ENCODE results near the gene ACTR10. TPM values are rescaled to one million over a fixed set of nuclear protein-coding genes. Genes with fewer than 3 reads are reported as not detected.

The ACTR10 gene
- total and polyA plus RNA-seq, 9 of the 15 experiments (the other 6 are each of a cell fraction or from before 2014, with no cell fraction given): 22.0 to 66.1 (median 34.1) TPM

DNA sequence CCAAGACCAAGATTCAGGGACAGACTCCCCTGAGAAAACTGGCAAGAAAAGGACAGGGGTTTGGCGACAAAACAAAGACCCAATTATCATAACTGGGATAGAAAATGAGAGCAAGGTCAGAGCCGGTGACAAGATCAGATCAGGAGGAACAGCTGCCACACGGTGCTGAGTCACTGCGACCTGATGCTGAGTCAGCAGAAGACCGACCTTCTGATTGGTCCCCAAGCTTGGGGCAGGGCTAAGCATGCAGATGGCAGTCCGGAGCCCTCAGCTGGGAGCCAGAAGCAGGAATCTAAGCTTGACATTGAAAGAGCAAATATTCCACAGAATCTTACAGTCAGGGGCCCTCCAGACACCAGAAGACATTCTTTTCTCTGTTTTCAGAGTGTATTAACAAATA, 28.9 kb upstream of the ACTR10 start (continued):
- TF ChIP-seq TOE1 (IDR thresholded peaks at IDR 0.05; ENCODE audit: borderline replicate concordance) (no peak), TOE1 (CRISPR knock-in tag; IDR thresholded peaks at IDR 0.05; ENCODE audit: borderline replicate concordance, low read depth) (no peak), SMARCC2 (IDR thresholded peaks at IDR 0.05; ENCODE audit: low read depth) (0 out of 2 replicates have a peak, but pooled peaks have one; percentile 60), MTA2 (IDR thresholded peaks at IDR 0.05; ENCODE audit: low read depth) (0 out of 2 replicates have a peak, but pooled peaks have one; percentile 17), CXXC5 (CRISPR knock-in tag; IDR thresholded peaks at IDR 0.05) (peak; percentile 42; the same call in 1 of the 2 replicates), SIN3A (IDR thresholded peaks at IDR 0.05; ENCODE audit: borderline replicate concordance in 2 of 2, control insufficient read depth in 1 of 2, low read depth in 2 of 2, low read length in 2 of 2) (0 out of 4 replicates have a peak, but pooled peaks of 1 of the 2 experiments have one; percentile 77), KDM4B (IDR thresholded peaks at IDR 0.05; ENCODE audit: borderline replicate concordance in 2 of 2, low read depth in 1 of 2) (no peak), FIP1L1 (IDR thresholded peaks at IDR 0.05; ENCODE audit: low read depth, low read length, poor library complexity, severe bottlenecking) (no peak), SETDB1 (IDR thresholded peaks at IDR 0.05; ENCODE audit: low read length) (no peak), MBD2 (IDR thresholded peaks at IDR 0.05; ENCODE audit: borderline replicate concordance, low read depth) (peak; percentile 13; the same call in 1 of the 2 replicates), YY1 (IDR thresholded peaks at IDR 0.05; ENCODE audit: borderline replicate concordance in 1 of 3, control insufficient read depth in 1 of 3, extremely low read depth in 1 of 3, insufficient read depth in 3 of 3, insufficient read length in 1 of 3, insufficient replicate concordance in 2 of 3, low read depth in 1 of 3, low read length in 2 of 3) (peak in 1 of 3 experiments; percentile 23), NFYB (IDR thresholded peaks at IDR 0.05; ENCODE audit: extremely low read depth, insufficient read length) (peak; percentile 46), CBX1 (IDR thresholded peaks at IDR 0.05; ENCODE audit: low read depth) (no peak), TRIM24 (IDR thresholded peaks at IDR 0.05) (peak; percentile 41 to 63; a peak in 3 of 4 replicates), ZNF766 (CRISPR knock-in tag; conservative IDR thresholded peaks at IDR 0.05) (no peak), LEF1 (IDR thresholded peaks at IDR 0.05) (peak; percentile 34; the same call in 1 of the 2 replicates)
- TF ChIP-seq, protein P1, sequence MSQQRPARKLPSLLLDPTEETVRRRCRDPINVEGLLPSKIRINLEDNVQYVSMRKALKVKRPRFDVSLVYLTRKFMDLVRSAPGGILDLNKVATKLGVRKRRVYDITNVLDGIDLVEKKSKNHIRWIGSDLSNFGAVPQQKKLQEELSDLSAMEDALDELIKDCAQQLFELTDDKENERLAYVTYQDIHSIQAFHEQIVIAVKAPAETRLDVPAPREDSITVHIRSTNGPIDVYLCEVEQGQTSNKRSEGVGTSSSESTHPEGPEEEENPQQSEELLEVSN (IDR thresholded peaks at IDR 0.05; ENCODE audit: borderline replicate concordance in 1 of 2, extremely low read depth in 1 of 2, insufficient read depth in 1 of 2, insufficient read length in 1 of 2, low read depth in 1 of 2, low read length in 1 of 2, poor library complexity in 1 of 2, severe bottlenecking in 1 of 2): no peak
- TF ChIP-seq, protein P2, sequence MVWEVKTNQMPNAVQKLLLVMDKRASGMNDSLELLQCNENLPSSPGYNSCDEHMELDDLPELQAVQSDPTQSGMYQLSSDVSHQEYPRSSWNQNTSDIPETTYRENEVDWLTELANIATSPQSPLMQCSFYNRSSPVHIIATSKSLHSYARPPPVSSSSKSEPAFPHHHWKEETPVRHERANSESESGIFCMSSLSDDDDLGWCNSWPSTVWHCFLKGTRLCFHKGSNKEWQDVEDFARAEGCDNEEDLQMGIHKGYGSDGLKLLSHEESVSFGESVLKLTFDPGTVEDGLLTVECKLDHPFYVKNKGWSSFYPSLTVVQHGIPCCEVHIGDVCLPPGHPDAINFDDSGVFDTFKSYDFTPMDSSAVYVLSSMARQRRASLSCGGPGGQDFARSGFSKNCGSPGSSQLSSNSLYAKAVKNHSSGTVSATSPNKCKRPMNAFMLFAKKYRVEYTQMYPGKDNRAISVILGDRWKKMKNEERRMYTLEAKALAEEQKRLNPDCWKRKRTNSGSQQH (CRISPR knock-in tag; IDR thresholded peaks at IDR 0.05): no peak
- TF ChIP-seq, protein P3, sequence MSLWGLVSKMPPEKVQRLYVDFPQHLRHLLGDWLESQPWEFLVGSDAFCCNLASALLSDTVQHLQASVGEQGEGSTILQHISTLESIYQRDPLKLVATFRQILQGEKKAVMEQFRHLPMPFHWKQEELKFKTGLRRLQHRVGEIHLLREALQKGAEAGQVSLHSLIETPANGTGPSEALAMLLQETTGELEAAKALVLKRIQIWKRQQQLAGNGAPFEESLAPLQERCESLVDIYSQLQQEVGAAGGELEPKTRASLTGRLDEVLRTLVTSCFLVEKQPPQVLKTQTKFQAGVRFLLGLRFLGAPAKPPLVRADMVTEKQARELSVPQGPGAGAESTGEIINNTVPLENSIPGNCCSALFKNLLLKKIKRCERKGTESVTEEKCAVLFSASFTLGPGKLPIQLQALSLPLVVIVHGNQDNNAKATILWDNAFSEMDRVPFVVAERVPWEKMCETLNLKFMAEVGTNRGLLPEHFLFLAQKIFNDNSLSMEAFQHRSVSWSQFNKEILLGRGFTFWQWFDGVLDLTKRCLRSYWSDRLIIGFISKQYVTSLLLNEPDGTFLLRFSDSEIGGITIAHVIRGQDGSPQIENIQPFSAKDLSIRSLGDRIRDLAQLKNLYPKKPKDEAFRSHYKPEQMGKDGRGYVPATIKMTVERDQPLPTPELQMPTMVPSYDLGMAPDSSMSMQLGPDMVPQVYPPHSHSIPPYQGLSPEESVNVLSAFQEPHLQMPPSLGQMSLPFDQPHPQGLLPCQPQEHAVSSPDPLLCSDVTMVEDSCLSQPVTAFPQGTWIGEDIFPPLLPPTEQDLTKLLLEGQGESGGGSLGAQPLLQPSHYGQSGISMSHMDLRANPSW (CRISPR knock-in tag; IDR thresholded peaks at IDR 0.05): no peak
- TF ChIP-seq, protein P4, sequence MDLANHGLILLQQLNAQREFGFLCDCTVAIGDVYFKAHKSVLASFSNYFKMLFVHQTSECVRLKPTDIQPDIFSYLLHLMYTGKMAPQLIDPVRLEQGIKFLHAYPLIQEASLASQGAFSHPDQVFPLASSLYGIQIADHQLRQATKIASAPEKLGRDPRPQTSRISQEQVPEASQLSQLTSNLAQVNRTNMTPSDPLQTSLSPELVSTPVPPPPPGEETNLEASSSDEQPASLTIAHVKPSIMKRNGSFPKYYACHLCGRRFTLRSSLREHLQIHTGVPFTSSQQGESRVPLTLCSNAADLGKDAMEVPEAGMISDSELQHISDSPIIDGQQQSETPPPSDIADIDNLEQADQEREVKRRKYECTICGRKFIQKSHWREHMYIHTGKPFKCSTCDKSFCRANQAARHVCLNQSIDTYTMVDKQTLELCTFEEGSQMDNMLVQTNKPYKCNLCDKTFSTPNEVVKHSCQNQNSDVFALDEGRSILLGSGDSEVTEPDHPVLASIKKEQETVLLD (IDR thresholded peaks at IDR 0.05): 0 out of 2 replicates have a peak, but pooled peaks have one; percentile 2
